BLaER1 (cell line): Measurements from ENCODE around the gene PDHB.

Source experiments
- H3K27ac ChIP-seq: shearing (Covaris generic); formaldehyde crosslinking; 2 replicates; pipeline ENCODE4 v1.8.1; 2022
- H3K27me3 ChIP-seq: shearing (Covaris generic); formaldehyde crosslinking; 2 replicates; pipeline ENCODE4 v1.8.1; 2022
- H3K36me3 ChIP-seq: shearing (Covaris generic); formaldehyde crosslinking; 2 replicates; pipeline ENCODE4 v1.8.1; 2022
- H3K4me1 ChIP-seq: shearing (Covaris generic); formaldehyde crosslinking; 2 replicates; pipeline ENCODE4 v1.8.1; 2022
- H3K4me2 ChIP-seq: shearing (Covaris generic); formaldehyde crosslinking; 2 replicates; pipeline ENCODE4 v1.8.1; 2022
- H3K4me3 ChIP-seq: shearing (Covaris generic); formaldehyde crosslinking; 2 replicates; pipeline ENCODE4 v1.8.1; 2022
- H3K9ac ChIP-seq: shearing (Covaris generic); formaldehyde crosslinking; 2 replicates; pipeline ENCODE4 v1.8.1; 2022
- H3K9me3 ChIP-seq: shearing (Covaris generic); formaldehyde crosslinking; 2 replicates; pipeline ENCODE4 v1.8.1; 2022
- H4K20me1 ChIP-seq: shearing (Covaris generic); formaldehyde crosslinking; 2 replicates; pipeline ENCODE4 v1.8.1; 2022
- Cebpa-rat ChIP-seq: shearing (Covaris generic); IDR thresholded peaks from 2 replicates; pipeline ENCODE4 v1.8.1; 2022

Gene PDHB

GRCh38 chr3:58388550-58389091 is 45.0 kb downstream of the PDHB start:
- peaks cover 32% of the 10 kb centered on the region for H4K20me1 ChIP-seq
- H3K9ac ChIP-seq = no peak overlapping the region
- H3K27ac ChIP-seq = no peak overlapping the region

GRCh38 chr3:58387650-58388546 is 45.7 kb downstream of the PDHB start:
- TF ChIP-seq Cebpa-rat = no peak
- H3K36me3 ChIP-seq = peaks cover 83% of the 10 kb centered on the region
- H4K20me1 ChIP-seq = peaks cover 34% of the 10 kb centered on the region
- H3K4me2 ChIP-seq = no peak overlapping the region
- H3K27ac ChIP-seq = no peak overlapping the region
- peaks cover 51% of the 10 kb centered on the region for H3K4me1 ChIP-seq
- H3K9me3 ChIP-seq = no peaks in the 10 kb centered on the region
- H3K4me3 ChIP-seq = no peak overlapping the region
- H3K27me3 ChIP-seq = no peaks in the 10 kb centered on the region
- H3K9ac ChIP-seq = no peak overlapping the region

More at GRCh38 chr3:58388550-58389091, 45.0 kb downstream of the PDHB start:
- H3K27me3 ChIP-seq = no peaks in the 10 kb centered on the region
- no peak for TF ChIP-seq Cebpa-rat
- no peaks in the 10 kb centered on the region for H3K9me3 ChIP-seq
- peaks cover 44% of the 10 kb centered on the region for H3K4me1 ChIP-seq
- no peak overlapping the region for H3K4me2 ChIP-seq
- H3K4me3 ChIP-seq = no peak overlapping the region
- peaks cover 79% of the 10 kb centered on the region for H3K36me3 ChIP-seq

DNA sequence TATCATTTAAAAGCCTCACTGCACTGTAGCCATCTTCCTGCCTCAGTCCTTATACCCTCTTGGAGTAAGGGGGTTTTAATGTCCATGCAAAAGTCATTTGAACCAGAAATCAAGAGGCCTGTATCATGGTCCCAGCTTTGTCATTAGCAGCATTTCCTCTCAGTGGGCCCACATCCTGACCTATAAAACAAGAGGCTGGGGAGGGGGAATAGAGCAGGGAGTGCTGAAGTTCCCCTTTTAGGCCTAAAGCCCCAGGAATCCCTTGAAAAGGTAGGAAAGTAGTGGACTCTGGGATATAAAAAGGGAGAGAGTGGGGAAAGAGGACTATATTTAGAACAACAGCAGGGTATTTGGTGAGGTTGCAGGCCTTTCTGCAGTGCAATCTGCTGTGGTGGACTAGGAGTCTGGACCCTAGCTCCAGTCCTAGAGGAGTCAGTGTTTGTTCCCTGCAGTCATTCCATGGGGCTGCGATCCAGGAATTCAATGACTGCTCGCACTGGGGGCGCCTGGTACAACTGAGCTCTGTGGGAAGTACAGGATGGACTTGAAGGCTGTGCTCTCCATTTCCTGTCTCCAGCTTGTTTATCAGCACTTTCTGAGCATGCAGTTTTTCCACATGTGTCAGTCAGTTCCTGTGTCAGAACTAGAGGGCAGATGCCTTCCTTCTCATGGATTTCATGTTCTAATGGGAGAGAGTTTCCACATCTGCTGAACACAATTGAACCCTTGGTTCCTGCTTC is 46.8 kb downstream of the PDHB start:
- peaks cover 83% of the 10 kb centered on the region for H3K36me3 ChIP-seq
- H3K4me3 ChIP-seq = no peak overlapping the region
- H3K27ac ChIP-seq = no peak overlapping the region
- no peak overlapping the region for H3K9ac ChIP-seq
- TF ChIP-seq Cebpa-rat = no peak
- peaks cover 38% of the 10 kb centered on the region for H4K20me1 ChIP-seq
- H3K4me2 ChIP-seq = peak overlapping the region; percentile 10; the same call in 1 of the 2 replicates
- H3K4me1 ChIP-seq = peaks cover 51% of the 10 kb centered on the region
- no peaks in the 10 kb centered on the region for H3K27me3 ChIP-seq
- H3K9me3 ChIP-seq = no peaks in the 10 kb centered on the region

GRCh38 chr3:58384381-58385090 is 49.1 kb downstream of the PDHB start:
- Histone ChIP-seq H3K4me1 (peaks cover 51% of the 10 kb centered on the region), H4K20me1 (peaks cover 38% of the 10 kb centered on the region), H3K9ac (0 out of 2 replicates have a peak overlapping the region, but pooled peaks have one; percentile 4), H3K27ac (peak overlapping the region; percentile 42), H3K27me3 (no peaks in the 10 kb centered on the region), H3K4me2 (peak overlapping the region; percentile 60), H3K4me3 (no peak overlapping the region), H3K9me3 (no peaks in the 10 kb centered on the region), H3K36me3 (peaks cover 79% of the 10 kb centered on the region)
- no peak for TF ChIP-seq Cebpa-rat

DNA sequence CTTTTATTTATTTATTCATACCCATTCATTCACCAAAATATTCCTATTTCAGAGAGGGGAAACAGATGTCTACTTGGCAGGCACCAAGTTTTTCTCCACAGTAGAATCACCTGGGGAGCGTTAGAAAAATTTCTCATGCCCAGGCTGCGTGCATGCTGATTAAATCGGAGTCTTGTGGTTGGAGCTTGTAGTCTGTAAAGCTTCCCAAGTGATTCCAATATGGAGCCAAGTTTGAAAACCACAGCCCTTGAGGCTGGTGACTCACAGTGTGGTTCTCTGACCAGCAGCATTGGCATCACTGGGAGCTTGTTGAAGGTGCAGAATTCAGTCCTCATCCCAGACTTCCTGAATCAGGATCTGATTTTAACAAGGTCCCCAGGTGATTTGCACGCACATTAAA is 49.7 kb downstream of the PDHB start:
- Histone ChIP-seq H3K36me3 (peaks cover 79% of the 10 kb centered on the region), H3K9ac (no peak overlapping the region), H3K27ac (peak overlapping the region; percentile 42), H3K4me3 (no peak overlapping the region), H4K20me1 (peaks cover 43% of the 10 kb centered on the region), H3K4me2 (peak overlapping the region; percentile 60), H3K27me3 (no peaks in the 10 kb centered on the region), H3K9me3 (no peaks in the 10 kb centered on the region), H3K4me1 (peaks cover 48% of the 10 kb centered on the region)
- TF ChIP-seq Cebpa-rat = no peak

- H3K4me2 ChIP-seq = no peak overlapping the region
- no peak overlapping the region for H3K4me3 ChIP-seq
- H3K9ac ChIP-seq = no peak overlapping the region
- no peaks in the 10 kb centered on the region for H3K27me3 ChIP-seq
- H4K20me1 ChIP-seq = peaks cover 46% of the 10 kb centered on the region
- no peaks in the 10 kb centered on the region for H3K9me3 ChIP-seq
- no peak for TF ChIP-seq Cebpa-rat
- peaks cover 44% of the 10 kb centered on the region for H3K4me1 ChIP-seq
- no peak overlapping the region for H3K27ac ChIP-seq
- peaks cover 83% of the 10 kb centered on the region for H3K36me3 ChIP-seq
Observed at GRCh38 chr3:58383476-58383875, 50.2 kb downstream of the PDHB start.

GRCh38 chr3:58379351-58380073 is 54.1 kb downstream of the PDHB start:
- no peak overlapping the region for H3K27ac ChIP-seq

DNA sequence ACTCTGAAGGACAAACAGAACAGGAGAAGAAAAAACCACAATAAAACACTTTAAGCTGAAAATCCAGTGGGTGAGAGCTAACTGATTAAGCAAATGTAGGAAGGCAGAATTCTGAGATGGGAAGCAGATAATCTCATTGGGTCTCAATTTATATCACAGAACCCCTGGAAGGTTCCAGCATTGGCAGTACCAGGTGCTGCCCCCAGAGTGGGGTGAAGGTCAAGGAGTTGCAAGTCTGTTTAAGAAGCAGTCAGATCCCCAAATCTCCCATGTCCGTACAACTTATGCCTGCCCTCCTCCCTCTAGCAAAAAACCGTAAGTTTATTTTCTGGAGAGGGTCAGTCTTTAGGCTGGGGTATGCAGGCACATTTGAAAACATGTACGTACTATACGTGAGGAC is 55.9 kb downstream of the PDHB start:
- no peak overlapping the region for H3K4me2 ChIP-seq
- no peaks in the 10 kb centered on the region for H3K27me3 ChIP-seq
- H3K36me3 ChIP-seq = peaks cover 89% of the 10 kb centered on the region

More at GRCh38 chr3:58379351-58380073, 54.1 kb downstream of the PDHB start:
- Histone ChIP-seq H3K4me3 (no peak overlapping the region), H3K4me2 (no peak overlapping the region), H3K9ac (no peak overlapping the region), H3K27me3 (no peaks in the 10 kb centered on the region), H3K9me3 (no peaks in the 10 kb centered on the region), H3K36me3 (peaks cover 85% of the 10 kb centered on the region), H3K4me1 (peaks cover 19% of the 10 kb centered on the region), H4K20me1 (peaks cover 49% of the 10 kb centered on the region)
- TF ChIP-seq Cebpa-rat = no peak

More for the DNA sequence above, 55.9 kb downstream of the PDHB start:
- peaks cover 51% of the 10 kb centered on the region for H4K20me1 ChIP-seq
- H3K4me1 ChIP-seq = peaks cover 9% of the 10 kb centered on the region; the same call in 1 of the 2 replicates
- no peak for TF ChIP-seq Cebpa-rat
- H3K9me3 ChIP-seq = no peaks in the 10 kb centered on the region
- no peak overlapping the region for H3K27ac ChIP-seq
- H3K4me3 ChIP-seq = no peak overlapping the region
- no peak overlapping the region for H3K9ac ChIP-seq
